Activated naive CD4-positive, alpha-beta T cell treated with anti-CD3 and anti-CD28 coated beads, Interleukin-2, amount 10 ng/mL, durations not matched to agents 7 days and 5 days (primary cell): ENCODE measurements around the gene PPP1R17.

ENCODE experiments used
- CTCF ChIA-PET: fragments of 350-600 bp; sonication (Branson Sonifier 250); formaldehyde crosslinking; loops from one replicate; lab custom pipeline; 2021; ENCODE audit warnings: antibody characterized with exemption; lab: Charles Lee
- DNase-seq: peaks from one replicate; pipeline ENCODE4 v3.0.0-alpha.2; 2020
- H3K27ac Mint-ChIP-seq: one replicate; pipeline ENCODE4 v1.8.0; 2021; ENCODE audit warnings: mild to moderate bottlenecking, moderate library complexity, mixed read lengths
- H3K27me3 Mint-ChIP-seq: one replicate; pipeline ENCODE4 v1.8.0; 2021; ENCODE audit warnings: mild to moderate bottlenecking, mixed read lengths
- H3K36me3 Mint-ChIP-seq: one replicate; pipeline ENCODE4 v1.8.0; 2021; ENCODE audit warnings: mixed read lengths
- H3K4me1 Mint-ChIP-seq: one replicate; pipeline ENCODE4 v1.8.0; 2021; ENCODE audit warnings: mixed read lengths
- H3K4me3 Mint-ChIP-seq: one replicate; pipeline ENCODE4 v1.8.0; 2021; ENCODE audit warnings: mild to moderate bottlenecking, moderate library complexity, mixed read lengths
- H3K9me3 Mint-ChIP-seq: one replicate; pipeline ENCODE4 v1.8.0; 2021; ENCODE audit warnings: mixed read lengths

Gene PPP1R17

GRCh38 chr7:31683445-31684225 lies 3.4 kb upstream of the PPP1R17 start:
- H3K4me1 Mint-ChIP-seq = no peaks in the 10 kb centered on the region
- H3K27me3 Mint-ChIP-seq = no peaks in the 10 kb centered on the region
- no peak overlapping the region for H3K27ac Mint-ChIP-seq
- CTCF ChIA-PET = no interaction called here
- H3K4me3 Mint-ChIP-seq = no peak overlapping the region
- H3K9me3 Mint-ChIP-seq = no peaks in the 10 kb centered on the region
- H3K36me3 Mint-ChIP-seq = no peaks in the 10 kb centered on the region
- no peak for DNase-seq

- DNase-seq = no peak
- Mint-ChIP-seq H3K4me1 (no peaks in the 10 kb centered on the region), H3K27me3 (no peaks in the 10 kb centered on the region), H3K9me3 (no peaks in the 10 kb centered on the region), H3K27ac (no peak overlapping the region), H3K4me3 (no peak overlapping the region), H3K36me3 (no peaks in the 10 kb centered on the region)
- CTCF ChIA-PET = no interaction called here
Observed at GRCh38 chr7:31688372-31688771, 1.4 kb downstream of the PPP1R17 start.

- H3K4me1 Mint-ChIP-seq = no peaks in the 10 kb centered on the region
- no peaks in the 10 kb centered on the region for H3K9me3 Mint-ChIP-seq
- no peak for DNase-seq
- no peaks in the 10 kb centered on the region for H3K27me3 Mint-ChIP-seq
- CTCF ChIA-PET = no interaction called here
- no peak overlapping the region for H3K27ac Mint-ChIP-seq
- no peak overlapping the region for H3K4me3 Mint-ChIP-seq
- H3K36me3 Mint-ChIP-seq = no peaks in the 10 kb centered on the region
Observed at GRCh38 chr7:31688996-31689395, 2.0 kb downstream of the PPP1R17 start.

DNA sequence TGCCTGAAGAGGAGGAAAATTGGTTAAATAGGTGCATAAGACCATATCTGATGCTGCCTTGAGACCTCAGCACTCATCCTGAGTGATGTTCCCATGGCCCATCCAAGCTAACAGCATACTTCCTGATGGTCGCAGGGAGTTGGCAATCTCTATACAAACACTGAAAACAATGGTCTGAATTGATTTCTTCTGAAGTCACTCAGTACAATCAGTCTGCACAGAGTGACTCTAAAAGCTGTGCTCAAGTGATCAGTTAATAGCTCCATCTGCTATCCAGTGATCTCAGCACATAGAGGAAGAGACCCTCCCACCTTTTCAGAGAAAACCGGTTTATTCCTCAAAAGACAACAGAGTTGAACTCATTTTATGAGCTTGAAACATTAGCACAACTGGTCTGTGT lies 3.9 kb downstream of the PPP1R17 start:
- H3K4me1 Mint-ChIP-seq = no peaks in the 10 kb centered on the region
- DNase-seq = no peak
- H3K36me3 Mint-ChIP-seq = no peaks in the 10 kb centered on the region
- H3K27ac Mint-ChIP-seq = no peak overlapping the region
- no peaks in the 10 kb centered on the region for H3K9me3 Mint-ChIP-seq
- no peaks in the 10 kb centered on the region for H3K27me3 Mint-ChIP-seq
- CTCF ChIA-PET = no interaction called here
- no peak overlapping the region for H3K4me3 Mint-ChIP-seq

DNA sequence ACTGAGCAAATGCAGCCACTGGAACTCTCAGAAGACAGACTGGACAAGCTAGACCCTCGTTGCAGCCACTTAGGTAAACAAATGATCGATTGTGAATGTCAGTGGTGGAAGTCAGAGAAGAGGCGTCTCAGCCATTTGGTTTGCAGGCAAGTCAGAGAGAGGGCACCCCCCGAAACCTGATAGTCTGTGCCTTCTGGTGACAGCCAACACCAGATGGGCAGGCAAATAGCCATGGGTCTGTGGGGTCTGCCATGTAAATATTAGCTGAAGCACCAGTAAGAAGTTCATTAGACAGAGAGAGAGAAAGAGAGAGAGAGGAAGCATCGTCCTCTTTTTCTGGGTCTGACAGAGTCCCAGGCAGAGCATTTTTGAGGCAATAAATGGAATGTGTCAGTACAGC lies 5.4 kb downstream of the PPP1R17 start:
- no peaks in the 10 kb centered on the region for H3K27me3 Mint-ChIP-seq
- no peaks in the 10 kb centered on the region for H3K36me3 Mint-ChIP-seq
- no peaks in the 10 kb centered on the region for H3K4me1 Mint-ChIP-seq
- DNase-seq = no peak
- no peak overlapping the region for H3K27ac Mint-ChIP-seq
- CTCF ChIA-PET = no interaction called here
- H3K4me3 Mint-ChIP-seq = no peak overlapping the region
- H3K9me3 Mint-ChIP-seq = no peaks in the 10 kb centered on the region

DNA sequence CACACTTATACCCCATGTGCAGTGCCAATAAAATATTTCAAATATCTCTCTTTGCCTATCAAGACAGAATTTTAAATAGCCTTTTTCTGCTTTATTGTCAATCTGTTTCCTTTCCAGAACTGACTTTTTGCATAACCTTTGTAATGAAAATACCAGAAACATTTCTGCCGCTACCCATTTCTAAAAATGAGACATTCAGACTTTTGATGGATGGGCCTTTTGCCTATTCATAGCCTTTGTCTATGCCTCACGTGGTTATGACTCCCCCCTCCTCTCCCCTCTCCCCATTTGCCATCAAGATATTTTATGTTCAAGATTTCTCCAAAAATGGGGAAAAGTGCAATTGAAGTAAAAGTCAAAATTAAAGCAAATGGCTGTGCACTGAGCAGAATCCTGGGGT lies 5.9 kb downstream of the PPP1R17 start:
- CTCF ChIA-PET = no interaction called here
- Mint-ChIP-seq H3K9me3 (no peaks in the 10 kb centered on the region), H3K4me1 (no peaks in the 10 kb centered on the region), H3K27me3 (no peaks in the 10 kb centered on the region), H3K4me3 (no peak overlapping the region), H3K27ac (no peak overlapping the region), H3K36me3 (no peaks in the 10 kb centered on the region)
- DNase-seq = no peak

GRCh38 chr7:31695859-31696614 lies 9.0 kb downstream of the PPP1R17 start:
- CTCF ChIA-PET = no interaction called here
- Mint-ChIP-seq H3K27me3 (no peaks in the 10 kb centered on the region), H3K36me3 (no peaks in the 10 kb centered on the region), H3K9me3 (no peaks in the 10 kb centered on the region), H3K4me3 (no peak overlapping the region), H3K4me1 (no peaks in the 10 kb centered on the region), H3K27ac (no peak overlapping the region)
- DNase-seq = no peak

DNA sequence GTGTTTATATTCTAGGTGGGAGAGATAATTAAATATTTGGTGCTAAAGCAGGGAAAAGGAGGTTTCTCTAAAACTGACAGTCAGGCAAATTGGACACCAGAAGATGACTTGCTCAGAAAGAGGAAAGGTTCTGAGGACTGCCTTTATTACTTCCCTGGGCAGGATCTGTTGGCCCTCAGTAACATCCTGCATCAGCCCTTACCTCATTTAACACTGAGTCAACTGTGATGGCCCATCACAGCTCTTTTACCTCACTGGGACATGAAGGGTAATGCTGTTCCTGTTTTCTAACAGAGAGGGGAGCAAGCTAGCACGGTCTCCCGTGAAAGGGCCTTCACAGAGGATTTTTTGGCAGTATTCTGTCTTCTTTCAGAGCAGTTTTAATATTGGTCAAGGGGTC lies 12.0 kb downstream of the PPP1R17 start:
- no peaks in the 10 kb centered on the region for H3K27me3 Mint-ChIP-seq
- no peaks in the 10 kb centered on the region for H3K36me3 Mint-ChIP-seq
- DNase-seq = no peak
- H3K4me1 Mint-ChIP-seq = no peaks in the 10 kb centered on the region
- no peaks in the 10 kb centered on the region for H3K9me3 Mint-ChIP-seq
- no peak overlapping the region for H3K4me3 Mint-ChIP-seq
- CTCF ChIA-PET = no interaction called here
- no peak overlapping the region for H3K27ac Mint-ChIP-seq

DNA sequence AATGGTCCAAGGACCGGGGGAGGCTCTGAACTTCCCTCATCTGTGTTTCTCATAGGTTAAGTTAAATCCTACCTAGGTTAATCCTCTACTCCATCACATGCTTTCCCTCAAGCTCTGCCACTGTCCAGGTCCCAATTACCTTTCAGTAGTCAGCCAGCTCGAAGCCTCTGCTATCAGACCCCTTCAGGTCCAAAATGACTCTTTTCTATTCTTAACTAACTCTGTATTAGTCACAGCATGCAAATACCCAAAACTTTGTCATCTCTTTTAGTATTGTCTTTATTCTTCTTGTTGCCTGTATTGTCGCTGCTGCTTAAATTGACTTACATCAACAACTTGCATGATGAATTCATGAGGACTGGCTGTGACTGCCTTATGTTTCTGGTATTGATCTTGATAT lies 15.3 kb downstream of the PPP1R17 start:
- DNase-seq = no peak
- CTCF ChIA-PET = no interaction called here

GRCh38 chr7:31705377-31705776 lies 18.4 kb downstream of the PPP1R17 start:
- no peak overlapping the region for H3K4me3 Mint-ChIP-seq
- no peak for DNase-seq
- no peaks in the 10 kb centered on the region for H3K4me1 Mint-ChIP-seq
- no peaks in the 10 kb centered on the region for H3K27me3 Mint-ChIP-seq
- CTCF ChIA-PET = no interaction called here
- H3K27ac Mint-ChIP-seq = no peak overlapping the region
- no peaks in the 10 kb centered on the region for H3K36me3 Mint-ChIP-seq
- H3K9me3 Mint-ChIP-seq = peaks cover 3% of the 10 kb centered on the region

More for the DNA sequence above, 15.3 kb downstream of the PPP1R17 start:
- H3K36me3 Mint-ChIP-seq = no peaks in the 10 kb centered on the region
- no peaks in the 10 kb centered on the region for H3K4me1 Mint-ChIP-seq
- H3K27me3 Mint-ChIP-seq = no peaks in the 10 kb centered on the region
- H3K4me3 Mint-ChIP-seq = no peak overlapping the region
- no peak overlapping the region for H3K27ac Mint-ChIP-seq
- H3K9me3 Mint-ChIP-seq = peaks cover 3% of the 10 kb centered on the region

DNA sequence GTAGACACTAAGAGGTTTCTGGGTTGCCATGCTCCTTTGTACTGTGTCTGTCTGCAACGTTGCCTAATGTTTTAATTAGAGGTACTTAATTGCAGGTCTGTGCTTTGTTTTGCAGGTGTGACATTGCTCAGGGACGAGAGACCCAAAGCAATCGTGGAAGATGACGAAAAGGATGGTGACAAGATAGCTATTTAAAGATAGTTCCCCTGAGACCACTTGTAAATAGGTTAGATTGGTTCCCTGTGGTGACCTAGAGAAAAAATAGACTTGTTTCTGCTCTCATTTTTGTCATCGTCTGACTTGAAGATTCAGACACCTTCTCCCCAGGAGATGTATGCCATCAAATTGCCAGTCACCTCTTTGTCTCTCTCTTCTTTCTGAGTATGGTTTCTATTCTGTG lies 20.1 kb downstream of the PPP1R17 start:
- Mint-ChIP-seq H3K4me1 (no peaks in the 10 kb centered on the region), H3K4me3 (no peak overlapping the region), H3K27ac (no peak overlapping the region), H3K9me3 (peaks cover 3% of the 10 kb centered on the region), H3K36me3 (no peaks in the 10 kb centered on the region), H3K27me3 (no peaks in the 10 kb centered on the region)
- no peak for DNase-seq
- CTCF ChIA-PET = no interaction called here

GRCh38 chr7:31710171-31710570 lies 23.2 kb downstream of the PPP1R17 start:
- CTCF ChIA-PET = no interaction called here
- Mint-ChIP-seq H3K4me3 (no peak overlapping the region), H3K27me3 (no peaks in the 10 kb centered on the region), H3K27ac (no peak overlapping the region), H3K4me1 (no peaks in the 10 kb centered on the region), H3K9me3 (peaks cover 3% of the 10 kb centered on the region), H3K36me3 (no peaks in the 10 kb centered on the region)
- no peak for DNase-seq

DNA sequence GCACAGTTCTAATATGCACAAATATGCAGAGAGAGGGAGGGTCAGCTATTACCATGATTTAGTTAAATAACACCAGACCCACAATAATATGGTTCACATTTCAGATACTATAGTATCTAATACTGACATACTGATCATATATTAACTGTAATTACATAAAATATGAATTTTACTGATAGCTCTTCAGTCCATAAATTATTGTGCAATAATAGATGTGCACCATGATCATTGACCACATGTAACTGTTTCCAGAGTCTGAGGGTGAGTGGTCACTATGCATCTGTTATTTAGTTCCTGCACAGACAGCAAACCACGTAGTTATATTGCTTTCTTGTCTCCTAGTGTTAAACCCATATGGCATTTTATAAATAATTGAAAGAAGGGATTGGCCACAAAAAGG lies 29.3 kb downstream of the PPP1R17 start:
- no peak for DNase-seq
- Mint-ChIP-seq H3K36me3 (no peaks in the 10 kb centered on the region), H3K9me3 (no peaks in the 10 kb centered on the region), H3K27ac (no peak overlapping the region), H3K27me3 (no peaks in the 10 kb centered on the region), H3K4me3 (no peak overlapping the region), H3K4me1 (no peaks in the 10 kb centered on the region)
- CTCF ChIA-PET = no interaction called here

DNA sequence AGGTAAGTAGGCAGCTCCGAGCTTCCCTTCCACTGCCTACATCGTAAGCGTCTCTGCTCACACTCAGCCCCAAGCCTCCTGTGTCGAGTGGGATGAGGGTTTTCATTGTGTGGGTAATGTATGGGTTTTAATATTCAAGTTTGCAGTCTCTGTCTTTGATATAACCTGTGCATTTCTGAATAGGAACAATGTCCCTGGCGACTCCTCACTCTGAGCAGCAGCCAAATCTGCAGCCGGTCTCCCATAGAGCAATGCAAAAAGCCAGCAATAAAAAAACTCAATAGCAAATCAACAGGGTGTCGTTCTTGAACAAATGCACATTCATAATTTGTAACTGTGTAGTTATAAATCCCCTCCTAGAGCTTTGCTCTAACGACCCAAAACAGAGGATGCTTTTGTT lies 33.4 kb downstream of the PPP1R17 start:
- no peak overlapping the region for H3K4me3 Mint-ChIP-seq
- no peaks in the 10 kb centered on the region for H3K4me1 Mint-ChIP-seq
- H3K27me3 Mint-ChIP-seq = no peaks in the 10 kb centered on the region
- no peak overlapping the region for H3K27ac Mint-ChIP-seq
- CTCF ChIA-PET = no interaction called here
- no peaks in the 10 kb centered on the region for H3K36me3 Mint-ChIP-seq
- DNase-seq = no peak
- H3K9me3 Mint-ChIP-seq = no peaks in the 10 kb centered on the region

DNA sequence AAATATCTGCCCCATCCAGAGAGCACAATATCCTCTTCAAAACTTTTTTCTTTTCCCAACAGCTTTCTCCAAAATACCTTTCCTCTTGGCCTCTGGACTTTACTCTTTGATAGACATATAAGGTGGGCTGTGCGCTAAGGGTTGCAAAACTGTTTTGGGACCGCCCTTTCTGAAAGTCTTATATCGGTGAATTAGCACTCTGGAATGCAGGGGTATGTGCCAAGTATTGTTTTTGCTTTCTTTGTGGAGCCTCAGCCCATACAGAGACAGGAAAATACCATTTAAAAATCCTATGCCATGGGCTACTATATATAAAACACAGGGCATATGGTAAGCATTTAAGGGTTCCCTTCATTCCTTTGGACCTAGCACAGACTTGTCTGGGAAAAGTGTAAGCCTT lies 37.7 kb downstream of the PPP1R17 start:
- Mint-ChIP-seq H3K36me3 (no peaks in the 10 kb centered on the region), H3K9me3 (no peaks in the 10 kb centered on the region), H3K27ac (no peak overlapping the region), H3K4me1 (no peaks in the 10 kb centered on the region), H3K27me3 (no peaks in the 10 kb centered on the region), H3K4me3 (no peak overlapping the region)
- CTCF ChIA-PET = no interaction called here
- DNase-seq = no peak
